Nephron (organoid): ENCODE data around the gene CLEC2B.

Experiments used
- H3K27ac Mint-ChIP-seq, 3 experiments: 2 replicates each; pipeline ENCODE4 v1.8.0; 2020; ENCODE audit warnings: mixed read lengths in 3 of 3, mild to moderate bottlenecking in 2 of 3, moderate library complexity in 1 of 3
- H3K27me3 Mint-ChIP-seq: 2 replicates; pipeline ENCODE4 v1.8.0; 2021; ENCODE audit warnings: low read depth, mild to moderate bottlenecking, moderate library complexity, mixed read lengths
- H3K36me3 Mint-ChIP-seq: 2 replicates; pipeline ENCODE4 v1.8.0; 2020; ENCODE audit warnings: low read depth, mixed read lengths
- H3K4me1 Mint-ChIP-seq: 2 replicates; pipeline ENCODE4 v1.8.0; 2020; ENCODE audit warnings: mixed read lengths
- H3K4me3 Mint-ChIP-seq, 3 experiments: 2 replicates each; pipeline ENCODE4 v1.8.0; 2020; ENCODE audit warnings: mild to moderate bottlenecking in 3 of 3, mixed read lengths in 3 of 3, moderate library complexity in 2 of 3
- H3K9me3 Mint-ChIP-seq: 2 replicates; pipeline ENCODE4 v1.8.0; 2020; ENCODE audit warnings: mixed read lengths
- TF ChIP-seq, protein P1 (sequence below), 3 experiments: fragments of 200-600 bp; sonication (generic); IDR thresholded peaks; one replicate each; pipeline ENCODE4 v1.5.0; 2021; ENCODE audit warnings: antibody characterized with exemption in 3 of 3; ENCODE audit not compliant: unreplicated experiment in 3 of 3

Gene CLEC2B

DNA sequence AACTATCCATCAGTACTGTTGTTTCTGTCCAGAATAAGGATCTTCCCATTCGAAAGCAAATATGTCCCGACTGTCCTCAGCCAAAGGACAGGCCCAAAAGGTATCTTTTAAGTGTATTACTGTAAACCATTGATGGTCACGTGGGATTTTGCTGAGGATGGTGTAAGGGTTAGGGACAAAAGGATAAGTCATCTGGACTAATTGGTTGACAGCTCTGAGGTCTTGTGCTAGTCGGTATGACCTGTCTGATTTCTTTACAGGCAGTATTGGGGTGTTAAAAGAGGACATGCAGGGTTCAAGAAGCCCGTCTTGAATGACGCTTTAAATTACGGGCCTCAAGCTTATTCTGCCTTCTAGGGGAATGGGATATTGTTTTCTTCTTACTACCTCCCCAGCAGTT is 38.6 kb upstream of the CLEC2B start:
- TF ChIP-seq, protein P1, sequence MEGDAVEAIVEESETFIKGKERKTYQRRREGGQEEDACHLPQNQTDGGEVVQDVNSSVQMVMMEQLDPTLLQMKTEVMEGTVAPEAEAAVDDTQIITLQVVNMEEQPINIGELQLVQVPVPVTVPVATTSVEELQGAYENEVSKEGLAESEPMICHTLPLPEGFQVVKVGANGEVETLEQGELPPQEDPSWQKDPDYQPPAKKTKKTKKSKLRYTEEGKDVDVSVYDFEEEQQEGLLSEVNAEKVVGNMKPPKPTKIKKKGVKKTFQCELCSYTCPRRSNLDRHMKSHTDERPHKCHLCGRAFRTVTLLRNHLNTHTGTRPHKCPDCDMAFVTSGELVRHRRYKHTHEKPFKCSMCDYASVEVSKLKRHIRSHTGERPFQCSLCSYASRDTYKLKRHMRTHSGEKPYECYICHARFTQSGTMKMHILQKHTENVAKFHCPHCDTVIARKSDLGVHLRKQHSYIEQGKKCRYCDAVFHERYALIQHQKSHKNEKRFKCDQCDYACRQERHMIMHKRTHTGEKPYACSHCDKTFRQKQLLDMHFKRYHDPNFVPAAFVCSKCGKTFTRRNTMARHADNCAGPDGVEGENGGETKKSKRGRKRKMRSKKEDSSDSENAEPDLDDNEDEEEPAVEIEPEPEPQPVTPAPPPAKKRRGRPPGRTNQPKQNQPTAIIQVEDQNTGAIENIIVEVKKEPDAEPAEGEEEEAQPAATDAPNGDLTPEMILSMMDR (IDR thresholded peaks at IDR 0.05; ENCODE audit: unreplicated experiment in 3 of 3): no peak
- H3K4me1 Mint-ChIP-seq: no peaks in the 10 kb centered on the region
- peaks cover 4% of the 10 kb centered on the region for H3K36me3 Mint-ChIP-seq
- H3K27ac Mint-ChIP-seq: no peak overlapping the region
- H3K9me3 Mint-ChIP-seq: peaks cover 36% of the 10 kb centered on the region
- no peak overlapping the region for H3K4me3 Mint-ChIP-seq
- no peaks in the 10 kb centered on the region for H3K27me3 Mint-ChIP-seq

DNA sequence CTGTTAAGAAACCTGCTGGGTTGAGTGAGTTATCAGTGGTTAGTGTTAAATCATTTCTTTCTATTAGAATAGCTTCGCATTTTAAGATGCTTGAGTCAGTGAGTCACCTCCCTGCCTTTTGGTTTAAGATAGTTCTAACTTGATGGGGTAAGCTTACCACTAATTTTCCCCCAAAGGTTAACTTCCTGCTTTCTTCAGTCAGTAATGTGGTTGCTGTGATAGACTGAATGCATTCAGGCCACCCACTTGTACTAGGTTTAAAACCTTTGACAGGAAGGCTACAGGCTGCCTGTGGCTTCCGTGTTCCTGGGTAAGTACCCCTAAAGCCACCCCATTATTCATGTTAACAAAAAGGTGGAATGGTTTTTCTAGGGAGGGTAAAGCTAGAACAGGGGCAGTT is 37.7 kb upstream of the CLEC2B start:
- TF ChIP-seq, protein P1 (IDR thresholded peaks at IDR 0.05; ENCODE audit: unreplicated experiment in 3 of 3): no peak
- H3K4me3 Mint-ChIP-seq: no peak overlapping the region
- no peak overlapping the region for H3K27ac Mint-ChIP-seq
- H3K36me3 Mint-ChIP-seq: peaks cover 4% of the 10 kb centered on the region
- H3K4me1 Mint-ChIP-seq: no peaks in the 10 kb centered on the region
- no peaks in the 10 kb centered on the region for H3K27me3 Mint-ChIP-seq
- peaks cover 38% of the 10 kb centered on the region for H3K9me3 Mint-ChIP-seq

- Mint-ChIP-seq H3K27me3 (no peaks in the 10 kb centered on the region), H3K36me3 (no peaks in the 10 kb centered on the region), H3K4me1 (no peaks in the 10 kb centered on the region), H3K27ac (no peak overlapping the region), H3K4me3 (no peak overlapping the region), H3K9me3 (peaks cover 17% of the 10 kb centered on the region)
- TF ChIP-seq, protein P1 (IDR thresholded peaks at IDR 0.05; ENCODE audit: unreplicated experiment in 3 of 3): no peak
Observed at GRCh38 chr12:9902539-9903228, 33.5 kb upstream of the CLEC2B start.

- H3K36me3 Mint-ChIP-seq: no peaks in the 10 kb centered on the region
- H3K27me3 Mint-ChIP-seq: no peaks in the 10 kb centered on the region
- H3K4me3 Mint-ChIP-seq: no peak overlapping the region
- H3K4me1 Mint-ChIP-seq: no peaks in the 10 kb centered on the region
- H3K9me3 Mint-ChIP-seq: peaks cover 11% of the 10 kb centered on the region
- TF ChIP-seq, protein P1 (IDR thresholded peaks at IDR 0.05; ENCODE audit: unreplicated experiment in 3 of 3): no peak
- H3K27ac Mint-ChIP-seq: no peak overlapping the region
Observed at GRCh38 chr12:9900930-9901329, 31.8 kb upstream of the CLEC2B start.

- H3K4me1 Mint-ChIP-seq: no peaks in the 10 kb centered on the region
- H3K27me3 Mint-ChIP-seq: no peaks in the 10 kb centered on the region
- H3K36me3 Mint-ChIP-seq: no peaks in the 10 kb centered on the region
- H3K4me3 Mint-ChIP-seq: no peak overlapping the region
- TF ChIP-seq, protein P1 (IDR thresholded peaks at IDR 0.05; ENCODE audit: unreplicated experiment in 3 of 3): no peak
- no peak overlapping the region for H3K27ac Mint-ChIP-seq
- H3K9me3 Mint-ChIP-seq: peaks cover 7% of the 10 kb centered on the region
Observed at GRCh38 chr12:9899209-9899608, 30.1 kb upstream of the CLEC2B start.

DNA sequence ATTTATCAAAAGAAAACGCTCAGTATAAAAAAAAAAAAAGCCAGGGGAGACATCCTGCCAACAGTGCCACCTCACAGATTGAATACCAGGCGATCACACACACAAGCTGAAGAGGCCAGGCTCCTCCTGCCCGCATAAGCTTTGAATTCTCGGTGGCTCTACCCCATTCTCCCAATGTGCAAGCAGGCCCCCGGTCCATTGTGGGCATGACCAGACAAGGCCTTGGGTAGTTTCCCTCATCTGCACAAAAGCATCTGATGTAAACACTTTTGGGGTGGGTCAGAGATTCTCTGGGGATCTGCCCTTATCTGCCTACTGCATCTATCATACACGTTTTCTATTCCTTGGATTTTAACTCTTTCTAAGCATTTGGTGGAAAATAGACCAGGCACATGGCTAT is 28.4 kb upstream of the CLEC2B start:
- TF ChIP-seq, protein P1 (IDR thresholded peaks at IDR 0.05; ENCODE audit: unreplicated experiment in 3 of 3): no peak
- Mint-ChIP-seq H3K36me3 (no peaks in the 10 kb centered on the region), H3K9me3 (peaks cover 4% of the 10 kb centered on the region), H3K4me1 (no peaks in the 10 kb centered on the region), H3K27me3 (no peaks in the 10 kb centered on the region), H3K4me3 (no peak overlapping the region), H3K27ac (no peak overlapping the region)
